Measurements from ENCODE around the gene FAM107A.
"Not testable (repeated sequence)": the region's sequence is repeated elsewhere in the genome, so short reads cannot be mapped to it uniquely, and the experiment has no call there.

Gene FAM107A

DNA sequence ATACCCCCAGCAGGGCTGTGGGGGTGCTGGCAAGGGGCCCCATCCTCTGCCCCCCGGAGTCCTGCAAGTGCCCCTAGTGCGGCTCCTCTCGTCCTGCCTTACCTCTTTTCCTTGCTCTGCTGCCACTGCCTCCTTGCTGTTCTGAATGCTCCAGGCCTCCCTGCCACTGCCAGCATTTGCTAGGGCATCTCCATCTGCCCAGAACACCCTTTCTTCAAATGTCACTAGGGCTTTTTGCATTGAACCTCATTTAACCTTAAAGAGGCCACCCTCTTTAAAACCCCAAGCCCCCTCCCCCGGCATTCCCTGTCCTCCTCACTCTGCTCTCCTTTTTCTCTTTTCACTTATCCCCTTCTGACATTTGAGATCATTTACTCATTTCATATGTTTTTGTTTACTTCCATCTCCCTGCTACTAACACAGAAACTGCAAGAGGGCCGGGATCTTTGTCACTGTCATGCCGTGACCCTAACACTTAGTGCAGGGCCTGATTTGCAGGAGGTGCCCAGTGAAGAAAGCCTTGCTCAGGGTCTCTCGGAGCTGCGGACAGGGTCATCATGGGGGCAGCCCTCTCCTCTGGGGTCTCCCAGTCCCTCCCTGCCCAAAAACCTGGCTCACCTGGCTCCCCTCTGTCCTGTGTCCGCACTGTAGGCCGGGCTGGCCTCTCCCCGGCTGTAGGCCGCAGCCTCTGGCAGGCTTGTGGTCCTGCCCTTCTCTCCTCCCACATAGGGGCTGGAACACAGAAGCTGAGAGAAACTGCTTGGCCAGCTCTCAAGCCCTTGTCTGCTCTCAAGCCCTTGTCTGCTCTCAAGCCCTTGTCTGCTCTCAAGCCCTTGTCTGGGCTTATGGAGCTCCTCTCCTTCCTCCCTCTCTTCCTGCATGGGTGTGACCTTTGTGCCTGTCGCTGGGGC is 40.4 kb downstream of the FAM107A start, which contains the start of gene ACOX2:
Gene ACOX2 (minus strand): TSS at position 690 of the 911 bp plus-strand sequence. CDS start 2,084 bp downstream, outside the sequence.
- no peak for DNase-seq (ENCODE audit: low read depth in 2 of 2)

DNA sequence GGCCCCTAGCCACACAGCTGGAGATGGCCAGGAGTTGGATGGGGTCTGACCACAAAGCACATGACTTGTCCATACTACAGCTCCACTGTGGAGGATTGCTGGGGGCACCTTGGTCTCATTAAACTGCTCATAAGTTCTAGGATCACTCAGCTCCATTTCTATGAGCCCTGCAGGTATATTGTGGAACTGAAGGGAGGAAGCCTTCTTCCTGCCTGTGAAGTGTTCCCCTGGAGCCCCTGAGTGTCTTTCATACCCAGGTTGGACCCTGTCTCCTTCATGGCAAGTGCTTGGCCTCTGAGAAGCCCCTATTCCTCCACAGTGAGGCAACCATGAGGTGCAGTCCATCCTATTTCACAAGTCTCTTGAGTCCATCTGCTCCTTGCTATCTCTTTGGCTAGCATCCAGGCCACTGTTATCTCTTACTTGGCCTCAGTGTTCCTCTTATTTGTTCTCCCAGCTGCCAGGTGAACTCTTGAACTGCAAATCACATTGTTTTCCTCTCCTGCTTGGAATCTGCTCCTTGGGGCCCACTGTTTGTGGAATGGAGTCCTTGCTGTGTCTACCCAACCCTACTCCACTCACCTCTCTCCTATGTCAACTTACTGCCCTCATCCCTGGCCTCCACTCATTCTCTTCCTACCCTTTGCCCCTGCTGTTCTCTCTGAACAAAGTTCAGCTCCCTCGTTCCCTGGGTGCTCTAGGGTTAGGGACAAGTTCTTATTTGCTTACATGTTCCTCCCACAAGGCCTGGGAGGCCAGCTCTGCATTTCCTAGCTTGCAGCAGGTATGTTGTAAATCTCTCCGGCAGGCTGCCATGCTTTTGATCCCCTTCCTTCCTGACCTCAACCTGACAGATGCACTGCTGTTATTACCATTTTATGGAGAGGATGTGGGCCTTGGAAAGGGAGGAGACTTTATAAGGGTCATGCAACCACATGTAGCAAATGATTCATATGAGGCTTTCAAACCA is 41.4 kb downstream of the FAM107A start:
- DNase-seq (ENCODE audit: low read depth in 2 of 2), result no peak

DNA sequence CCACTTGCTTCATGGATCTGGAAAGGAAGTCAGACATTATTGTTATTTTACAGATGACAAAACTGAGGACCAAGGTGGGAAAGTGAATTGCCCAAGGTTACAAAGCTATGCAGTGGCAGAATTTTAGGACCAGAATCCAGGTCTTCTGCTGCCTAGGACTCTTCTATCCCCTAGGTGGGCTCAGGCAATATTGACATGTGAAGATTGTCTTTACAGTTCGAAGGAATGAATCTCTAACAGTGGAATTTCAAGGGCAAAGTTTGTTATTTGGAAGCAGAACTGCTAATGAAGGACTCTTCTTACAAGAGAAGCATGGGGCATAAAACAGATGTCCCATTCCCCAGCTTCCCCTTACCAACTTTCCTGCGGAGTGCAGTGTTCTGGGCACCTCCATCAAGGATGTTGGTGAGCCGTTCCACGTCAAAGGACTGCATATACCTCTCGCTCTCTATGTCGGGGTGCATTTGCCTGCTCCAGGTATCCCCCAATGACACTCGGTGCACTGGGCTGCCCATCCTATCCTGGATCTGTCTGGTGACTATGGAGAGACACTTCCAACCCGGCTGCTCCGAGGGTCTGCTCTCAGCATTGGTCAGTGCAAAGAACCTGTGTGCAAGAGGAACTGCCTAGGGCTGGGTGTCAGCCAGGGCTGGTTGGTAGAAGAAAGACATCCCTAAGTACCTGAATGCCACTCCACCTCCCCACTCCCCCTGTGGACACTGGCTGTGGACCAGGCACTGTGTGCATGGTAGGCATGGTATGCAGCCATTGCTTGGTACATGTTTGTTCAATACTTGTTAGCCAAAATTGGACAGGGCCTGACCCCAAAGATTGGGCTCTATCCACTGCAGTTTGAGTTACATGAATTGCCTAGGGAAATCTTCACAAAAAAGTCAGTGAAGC is 42.3 kb downstream of the FAM107A start:
- DNase-seq (ENCODE audit: low read depth in 2 of 2), result no peak

DNA sequence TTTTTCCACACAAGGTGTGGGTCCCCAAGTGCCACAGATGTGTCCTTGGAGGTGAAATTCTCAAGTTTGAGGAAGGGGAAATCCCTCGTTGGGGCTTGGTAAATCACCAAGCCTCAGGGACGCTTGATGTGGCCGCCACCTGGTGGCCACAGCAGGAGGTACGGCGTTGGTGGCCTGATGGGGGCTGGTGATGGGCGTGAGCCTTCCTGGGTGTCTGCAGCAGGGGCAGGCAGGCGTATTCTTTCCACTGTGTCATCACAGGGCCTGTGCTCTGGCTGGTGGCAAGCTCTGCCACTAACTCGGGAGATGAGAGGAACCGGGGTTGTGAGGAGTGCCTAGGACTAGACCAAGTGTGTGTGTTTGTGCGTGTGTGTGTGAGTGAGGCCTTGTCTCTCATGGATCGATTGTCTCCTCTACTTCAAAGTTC is 44.4 kb downstream of the FAM107A start:
- peak; percentile 64 to 65 for DNase-seq (ENCODE audit: low read depth in 2 of 2)

DNA sequence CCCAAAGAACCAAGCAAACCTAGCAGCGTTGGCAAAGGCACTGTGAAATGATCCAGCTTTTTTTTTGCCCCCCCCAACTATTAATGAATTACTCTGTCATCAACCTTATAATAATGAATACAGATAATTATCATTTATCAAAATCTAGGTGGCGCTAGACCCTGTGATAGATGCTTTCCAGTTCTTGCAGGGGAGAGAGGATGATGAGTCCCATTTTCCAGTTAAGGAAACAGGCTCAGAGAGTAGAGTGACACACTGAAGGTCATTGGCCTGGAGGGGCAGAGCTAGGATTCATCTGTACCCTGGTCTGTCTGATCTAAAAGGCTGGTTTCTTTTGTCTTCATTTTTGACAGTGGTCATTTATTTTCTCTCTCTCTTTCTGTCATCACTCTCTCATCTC is 45.2 kb downstream of the FAM107A start:
- no peak for DNase-seq (ENCODE audit: low read depth in 2 of 2)

DNA sequence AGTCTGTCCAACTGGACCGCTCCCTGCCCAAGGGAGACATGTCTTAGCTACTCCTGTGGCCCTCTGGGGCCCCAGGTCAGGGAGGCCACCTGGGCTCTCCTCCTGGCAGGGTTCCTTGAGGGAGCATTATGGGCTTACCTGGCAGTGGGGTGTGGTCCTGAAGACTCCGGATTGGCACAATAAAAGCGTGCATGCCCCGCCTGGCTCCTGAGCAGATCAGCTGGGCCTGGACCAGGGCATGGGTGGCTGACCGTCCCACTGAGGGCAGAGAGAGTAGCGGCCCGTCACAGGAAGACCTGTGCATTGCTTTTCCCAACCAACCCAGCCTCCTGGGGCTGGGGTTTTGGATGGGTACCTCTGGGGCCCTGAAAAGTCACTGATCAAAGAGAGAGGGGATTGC is 45.6 kb downstream of the FAM107A start:
- no peak for DNase-seq (ENCODE audit: low read depth in 2 of 2)

DNA sequence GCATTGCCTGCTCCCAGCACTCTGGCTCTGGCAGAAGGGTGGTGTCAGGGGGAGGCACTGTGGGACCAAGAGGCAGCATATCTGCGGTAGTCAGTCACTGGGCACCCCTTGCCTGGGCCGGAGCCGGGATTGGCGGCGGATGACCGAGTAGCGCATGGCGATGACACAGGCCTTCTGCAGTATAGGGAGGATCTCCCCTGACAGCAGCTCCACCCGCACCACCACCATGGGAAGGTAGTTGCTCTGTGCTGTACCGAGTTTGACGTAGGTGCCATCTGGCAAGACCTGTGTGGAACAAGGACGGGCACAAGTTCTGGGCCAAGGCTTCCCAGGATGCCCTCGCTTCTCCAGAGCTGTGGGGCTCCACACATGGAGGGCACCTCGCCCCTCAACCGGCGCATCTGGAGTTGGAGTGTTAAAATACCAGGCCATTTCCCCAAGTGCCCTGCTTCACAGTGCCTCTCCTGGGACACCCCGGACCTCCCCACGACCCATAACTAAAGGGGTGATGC is 46.8 kb downstream of the FAM107A start:
- no peak for DNase-seq (ENCODE audit: low read depth in 2 of 2)

DNA sequence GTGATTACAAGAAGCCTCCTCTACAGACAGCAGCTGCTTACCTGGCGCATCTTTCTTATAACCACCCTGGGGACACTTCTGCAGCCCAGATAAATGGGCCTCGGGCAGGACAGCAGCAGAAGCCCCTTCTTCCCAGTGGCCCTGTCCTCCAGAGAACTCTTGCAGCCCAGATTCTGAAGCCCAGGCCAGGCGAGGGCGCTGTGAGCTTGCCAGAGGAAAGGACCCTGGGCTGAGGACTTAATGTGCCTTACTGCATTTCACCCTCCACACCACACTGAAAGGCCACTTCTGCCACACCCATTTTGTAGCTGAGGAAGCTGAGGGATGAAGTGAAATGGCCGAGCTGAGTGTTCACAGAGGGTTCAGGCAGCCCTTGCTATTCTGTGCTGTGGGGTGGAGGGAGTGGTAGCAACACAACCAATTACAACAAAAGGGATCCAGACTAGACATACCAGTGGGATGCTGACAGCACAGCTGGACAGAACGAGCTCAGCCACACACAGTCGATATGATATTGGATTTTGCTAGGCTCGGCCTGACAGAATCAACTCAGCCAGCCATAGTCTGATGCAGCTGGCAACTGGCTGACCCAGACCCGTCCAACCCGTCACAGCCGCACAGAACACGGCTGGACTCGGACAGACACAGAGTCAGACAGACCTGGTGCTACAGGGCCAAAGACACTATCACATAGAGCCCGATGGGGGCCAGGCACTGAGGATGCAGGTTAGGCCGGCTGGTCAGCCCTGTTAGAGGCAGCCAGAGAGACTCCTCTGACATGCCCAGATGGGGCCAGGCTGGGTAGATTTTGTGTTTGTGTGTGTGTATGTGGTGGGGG is 47.5 kb downstream of the FAM107A start:
- DNase-seq (ENCODE audit: low read depth in 2 of 2), result no peak

DNA sequence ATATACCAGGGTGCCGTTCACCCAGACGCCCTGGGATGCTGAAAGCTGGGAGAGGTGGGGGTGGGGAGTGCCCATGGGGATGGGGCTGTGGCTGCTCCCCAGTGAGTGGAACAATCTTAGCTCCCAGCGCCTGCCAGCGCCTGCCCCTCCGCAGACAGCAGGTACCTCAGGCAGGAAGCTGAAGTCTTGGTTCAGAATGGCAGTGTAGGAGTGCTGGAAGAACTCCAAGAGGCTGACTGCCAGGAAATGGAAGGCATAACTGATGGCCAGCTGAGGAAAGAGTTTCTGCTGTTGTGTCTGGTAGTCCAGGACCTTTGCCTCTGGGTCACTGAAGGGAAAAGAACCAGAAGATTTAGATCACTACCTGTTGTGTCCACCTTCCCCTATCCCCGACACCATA is 48.6 kb downstream of the FAM107A start:
- DNase-seq (ENCODE audit: low read depth in 2 of 2), result no peak

DNA sequence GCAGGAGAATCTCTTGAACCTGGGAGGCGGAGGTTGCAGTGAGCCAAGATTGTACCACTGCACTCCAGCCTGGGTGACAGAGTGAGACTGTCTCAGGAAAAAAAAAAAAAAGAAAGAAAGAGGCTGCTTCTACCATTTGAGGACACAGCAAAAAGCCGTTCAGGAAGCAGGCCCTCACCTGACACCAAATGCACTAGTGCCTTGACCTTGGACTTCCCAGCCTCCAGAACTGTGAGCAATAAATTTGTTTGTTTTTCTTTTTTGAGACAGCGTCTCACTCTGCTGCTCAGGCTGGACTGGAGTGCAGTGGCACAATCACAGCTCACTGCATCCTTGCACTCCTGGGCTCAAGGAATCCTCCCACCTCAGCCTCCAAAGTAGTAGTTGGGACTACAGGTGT is 49.8 kb downstream of the FAM107A start:
- DNase-seq (ENCODE audit: low read depth in 2 of 2), result not testable (repeated sequence)

DNA sequence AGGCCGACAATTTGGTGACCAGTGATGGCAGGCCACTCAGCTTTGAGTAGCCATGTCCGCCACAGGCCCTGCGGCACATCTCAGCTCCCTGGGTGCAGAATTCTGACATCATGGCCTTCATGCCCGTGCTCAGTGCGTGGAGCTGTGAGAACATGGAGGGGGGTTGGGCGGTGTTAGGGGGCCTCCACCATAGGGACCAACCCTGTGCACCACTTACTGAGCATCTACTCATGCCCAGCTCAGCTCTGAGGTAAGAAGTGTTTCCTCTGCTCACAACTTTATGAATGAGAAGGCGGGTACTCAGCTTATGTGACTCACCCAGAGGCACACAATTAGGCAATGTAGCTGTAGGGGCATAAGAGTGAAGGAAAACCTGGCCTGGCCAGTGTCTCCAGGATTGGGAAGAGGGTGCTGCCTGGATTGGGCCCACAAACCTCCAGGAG is 50.7 kb downstream of the FAM107A start:
- no peak for DNase-seq (ENCODE audit: low read depth in 2 of 2)

DNA sequence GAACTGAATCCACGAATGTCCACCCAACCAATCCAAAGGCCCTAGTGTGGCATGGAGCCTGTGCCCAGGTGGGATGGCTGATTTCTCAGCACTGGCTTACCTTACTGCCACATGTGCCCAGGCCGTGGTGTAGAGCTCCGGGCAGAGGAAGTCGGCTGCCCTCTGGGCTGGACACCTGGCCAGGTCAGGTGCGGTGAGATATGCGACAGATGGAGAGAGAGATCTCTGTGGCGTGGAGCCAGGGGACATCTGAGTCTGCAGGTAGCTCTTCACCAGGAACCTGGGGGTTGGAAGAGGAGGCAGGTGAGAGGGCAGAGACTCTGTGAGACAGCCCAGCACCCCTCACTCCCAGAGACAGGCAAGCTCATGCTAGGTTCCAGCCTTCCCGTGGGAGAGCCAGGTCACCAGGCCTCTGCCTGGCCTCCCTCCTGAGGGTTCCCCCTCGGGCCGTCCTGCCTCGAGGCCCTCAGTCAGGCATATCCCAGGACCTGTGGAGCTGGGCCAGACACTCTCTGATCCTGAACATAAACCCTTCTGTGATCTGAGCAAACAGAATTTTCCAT is 52.8 kb downstream of the FAM107A start:
- DNase-seq (ENCODE audit: low read depth in 2 of 2), result no peak

DNA sequence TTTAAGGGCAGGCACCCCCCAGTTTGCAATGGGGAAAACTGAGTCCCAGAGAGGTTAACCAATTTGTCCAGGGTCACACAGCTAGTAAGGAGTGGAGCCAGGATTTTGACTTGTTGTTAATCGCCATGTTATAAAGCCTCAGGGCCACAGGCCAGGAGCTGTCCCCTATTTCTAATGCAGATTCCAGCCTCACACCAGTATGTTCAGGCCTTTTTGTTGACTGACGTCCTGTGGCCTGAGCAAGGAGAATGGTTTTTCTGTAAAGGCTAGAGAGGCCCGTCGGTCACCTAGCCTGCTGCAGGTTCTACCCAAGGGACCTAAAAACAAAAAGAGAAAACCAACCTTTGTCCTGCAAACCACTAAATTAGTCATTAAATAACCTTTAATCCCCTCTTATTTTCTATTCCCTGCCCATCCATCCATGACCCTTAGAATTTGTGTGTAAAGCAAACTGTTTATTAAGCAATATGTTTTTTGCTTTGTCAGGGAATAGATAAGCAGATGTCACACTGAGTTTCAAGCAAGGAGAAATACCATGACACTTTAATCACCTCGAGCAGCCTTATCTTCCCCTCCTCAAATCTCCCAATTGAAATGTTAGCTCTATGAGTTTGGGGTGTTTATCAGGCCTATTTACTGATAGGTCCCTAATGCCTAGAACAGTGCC is 54.3 kb downstream of the FAM107A start:
- DNase-seq (ENCODE audit: low read depth in 2 of 2), result no peak

DNA sequence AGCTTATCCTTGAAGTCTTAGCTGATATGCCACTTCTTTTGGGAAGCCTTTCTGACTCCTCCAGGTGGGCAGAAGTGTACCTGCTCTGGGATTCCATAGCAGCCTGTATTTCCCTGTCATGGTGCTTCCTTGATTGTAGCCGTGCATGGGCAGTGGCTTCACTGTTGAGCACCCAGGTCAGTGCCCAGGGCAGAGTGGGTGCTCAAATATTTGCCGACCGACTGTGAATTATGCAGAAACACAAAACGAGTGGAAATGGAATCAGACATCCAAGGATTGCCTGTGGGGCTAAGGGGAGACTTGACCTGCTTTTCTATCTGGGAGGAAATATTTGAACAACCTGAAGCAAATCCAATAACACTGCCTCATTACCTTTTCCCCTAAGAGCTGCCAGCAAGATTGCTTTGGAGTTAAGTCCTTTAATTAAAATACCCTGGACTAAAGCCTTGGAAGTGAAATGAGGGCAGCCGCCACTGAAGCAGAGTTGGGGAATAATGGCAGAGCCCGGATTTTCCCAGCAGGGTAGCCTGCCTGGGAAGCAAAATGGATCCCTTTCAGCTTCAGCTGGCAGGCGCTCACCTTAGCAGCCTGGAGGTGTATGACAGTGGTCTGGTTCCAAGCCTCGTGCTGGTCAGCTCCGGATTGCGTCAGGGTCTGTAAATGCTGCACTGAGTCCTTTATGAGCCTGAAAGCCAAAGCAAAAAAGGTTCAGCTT is 55.1 kb downstream of the FAM107A start:
- DNase-seq (ENCODE audit: low read depth in 2 of 2), result no peak

DNA sequence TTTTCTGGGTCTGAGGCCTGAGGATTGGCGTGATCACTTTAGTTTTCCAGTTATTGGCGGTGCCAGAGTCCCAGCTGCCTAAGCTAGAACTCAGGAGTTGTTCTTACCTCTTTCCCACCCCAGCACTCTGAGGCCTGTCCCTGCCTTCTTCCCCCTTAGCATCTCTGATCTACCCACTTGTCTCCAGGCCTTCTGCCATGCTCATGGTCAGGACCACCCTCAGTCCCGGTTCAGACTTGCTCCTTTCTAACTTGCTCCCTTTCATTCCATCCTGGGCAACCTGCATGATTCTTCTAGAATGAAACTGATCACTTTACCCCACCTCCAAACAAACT is 55.9 kb downstream of the FAM107A start:
- DNase-seq (ENCODE audit: low read depth in 2 of 2), result no peak

DNA sequence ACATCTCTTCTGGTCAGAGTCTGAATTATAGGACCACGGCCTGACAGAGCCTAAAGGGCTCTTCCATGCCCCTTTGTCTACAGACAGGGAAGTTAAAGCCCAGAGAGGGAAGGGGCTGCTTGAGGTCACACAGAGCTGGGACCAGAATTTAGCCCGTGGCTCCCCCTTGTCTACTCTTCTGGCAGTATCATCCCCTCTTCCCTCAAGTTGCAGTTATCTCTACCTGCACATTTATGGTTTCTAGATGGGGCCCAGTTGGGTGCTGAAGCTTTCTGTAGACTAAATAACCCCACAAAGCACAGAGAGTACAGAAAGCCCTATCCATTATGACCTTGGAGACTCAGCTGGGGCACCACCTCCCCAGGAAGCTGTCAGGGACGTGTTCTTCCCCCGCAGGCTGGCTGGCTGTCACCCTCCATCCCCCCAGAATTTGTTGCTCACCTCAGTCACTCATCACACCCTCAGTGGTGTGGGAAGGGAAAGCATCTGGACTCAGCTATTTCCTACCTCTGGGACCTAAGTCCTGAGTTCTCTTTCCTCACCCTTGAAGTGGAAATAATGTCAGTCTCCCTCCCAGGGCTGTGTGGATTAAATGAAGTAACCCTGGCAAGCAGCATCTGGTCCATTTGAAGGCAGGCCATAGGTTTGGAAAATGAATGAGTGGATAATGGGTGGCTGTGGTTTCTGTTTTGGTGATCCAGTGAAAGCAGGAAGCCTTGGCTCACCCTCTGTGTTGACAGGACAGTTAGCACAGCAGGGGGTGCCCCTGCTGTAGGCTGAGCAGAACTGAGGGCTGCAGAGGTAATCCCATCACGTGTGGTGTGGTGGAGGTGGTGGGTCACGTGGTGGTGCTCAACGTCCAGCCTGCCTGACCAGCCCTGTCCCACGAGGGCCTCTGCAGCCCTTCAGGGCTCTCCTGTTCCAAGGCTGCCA is 56.5 kb downstream of the FAM107A start:
- DNase-seq (ENCODE audit: low read depth in 2 of 2), result no peak

DNA sequence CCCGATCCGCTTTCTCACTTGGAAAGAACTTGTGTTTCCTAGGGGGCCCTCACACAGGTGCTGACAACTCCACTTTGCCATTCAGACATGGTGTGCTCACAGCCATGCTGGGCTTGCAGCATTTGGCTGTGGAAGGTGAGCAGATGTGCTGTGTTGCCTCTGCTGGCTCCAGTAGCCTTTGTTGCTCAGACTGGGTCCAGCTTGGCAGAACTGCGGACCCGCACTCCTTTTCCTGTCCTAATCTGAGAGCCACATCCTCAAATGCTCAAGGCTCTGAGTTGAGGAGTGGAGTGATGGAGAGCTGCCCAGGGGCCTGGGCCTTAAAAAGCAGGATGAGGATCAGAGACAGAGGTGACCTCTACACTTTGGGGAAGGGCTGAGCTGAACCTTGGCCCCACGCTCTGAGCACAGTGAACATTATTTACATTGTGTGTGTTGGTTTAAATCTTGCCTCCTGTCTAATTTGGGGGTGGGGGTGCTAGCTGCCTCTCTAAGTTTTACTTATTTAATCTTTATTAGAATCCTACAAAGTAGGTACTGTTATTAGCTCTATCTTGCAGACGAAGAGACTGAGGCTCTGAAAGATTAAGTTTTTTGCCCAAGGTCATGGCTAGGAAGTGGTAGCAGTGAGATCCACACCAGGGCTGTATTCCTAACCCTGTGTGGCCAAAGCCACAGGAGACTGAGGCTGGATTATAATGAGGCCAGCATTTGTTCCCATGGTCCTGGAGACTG is 57.4 kb downstream of the FAM107A start:
- no peak for DNase-seq (ENCODE audit: low read depth in 2 of 2)
